SK-N-SH treated with all-trans-retinoic acid at 6 μM for 48 hours (cell line): ENCODE results near the gene SLC35E1.
"Not testable (repeated sequence)": the region's sequence is repeated elsewhere in the genome, so short reads cannot be mapped to it uniquely, and the experiment has no call there.

Source experiments
- ATAC-seq: fragments of 200-7000 bp; cut with Tn5 transposase; 3 replicates; pipeline ENCODE4 v1.9.1; 2020; ENCODE audit warnings: mild to moderate bottlenecking, moderate library complexity
- ARNTL ChIP-seq: fragments of 450-650 bp; formaldehyde crosslinking; IDR thresholded peaks from 2 replicates; pipeline ENCODE4 v1.5.0; 2020; ENCODE audit warnings: low read depth, mild to moderate bottlenecking, moderate library complexity, borderline replicate concordance
- BACH2 ChIP-seq: fragments of 250-450 bp; sonication (Bioruptor Pico); IDR thresholded peaks from 2 replicates; pipeline ENCODE4 v1.9.0; 2021; ENCODE audit warnings: mild to moderate bottlenecking, borderline replicate concordance
- CREB5 ChIP-seq: fragments of 250-450 bp; sonication (Bioruptor Pico); IDR thresholded peaks from 2 replicates; pipeline ENCODE4 v1.5.1; 2020; ENCODE audit warnings: low read depth, mild to moderate bottlenecking, moderate library complexity
- CSDC2 ChIP-seq: fragments of 250-450 bp; sonication (Bioruptor Pico); IDR thresholded peaks from 2 replicates; pipeline ENCODE4 v1.5.0; 2020; ENCODE audit warnings: mild to moderate bottlenecking, moderate library complexity
- CSRNP3 ChIP-seq: fragments of 250-450 bp; sonication (Bioruptor Pico); IDR thresholded peaks from 2 replicates; pipeline ENCODE4 v1.5.1; 2021; ENCODE audit warnings: mild to moderate bottlenecking, moderate library complexity
- ESRRG ChIP-seq: fragments of 250-450 bp; sonication (Bioruptor Pico); IDR thresholded peaks from 2 replicates; pipeline ENCODE4 v1.6.1; 2021; ENCODE audit warnings: mild to moderate bottlenecking
- GLIS3 ChIP-seq: fragments of 250-450 bp; sonication (Bioruptor Pico); IDR thresholded peaks from 2 replicates; pipeline ENCODE4 v1.5.0; 2020; ENCODE audit warnings: mild to moderate bottlenecking, moderate library complexity
- ISL1 ChIP-seq: fragments of 250-450 bp; sonication (Bioruptor Pico); IDR thresholded peaks from 2 replicates; pipeline ENCODE4 v2.1.2; 2022; ENCODE audit warnings: mild to moderate bottlenecking, moderate library complexity
- OSR1 ChIP-seq: fragments of 250-450 bp; sonication (Bioruptor Pico); IDR thresholded peaks from 2 replicates; pipeline ENCODE4 v1.8.0; 2022; ENCODE audit warnings: moderate library complexity, mild to moderate bottlenecking, inconsistent platforms
- PATZ1 ChIP-seq: fragments of 250-450 bp; sonication (Bioruptor Pico); IDR thresholded peaks from 2 replicates; pipeline ENCODE4 v1.8.0; 2020; ENCODE audit warnings: mild to moderate bottlenecking, moderate library complexity, borderline replicate concordance
- POU6F1 ChIP-seq: fragments of 250-450 bp; sonication (Bioruptor Pico); IDR thresholded peaks from 2 replicates; pipeline ENCODE4 v1.8.0; 2021; ENCODE audit warnings: low read depth, mild to moderate bottlenecking, moderate library complexity, borderline replicate concordance
- PPARA ChIP-seq: fragments of 250-450 bp; sonication (Bioruptor Pico); IDR thresholded peaks from 2 replicates; pipeline ENCODE4 v1.5.0; 2020; ENCODE audit warnings: mild to moderate bottlenecking, borderline replicate concordance
- RARB ChIP-seq: fragments of 250-450 bp; sonication (Bioruptor Pico); IDR thresholded peaks from 2 replicates; pipeline ENCODE4 v1.8.0; 2021; ENCODE audit warnings: mild to moderate bottlenecking, moderate library complexity
- SNAI2 ChIP-seq: fragments of 250-450 bp; sonication (Bioruptor Pico); IDR thresholded peaks from 2 replicates; pipeline ENCODE4 v1.5.0; 2020; ENCODE audit warnings: mild to moderate bottlenecking, moderate library complexity
- TCF4 ChIP-seq: fragments of 250-450 bp; sonication (Bioruptor Pico); IDR thresholded peaks from 2 replicates; pipeline ENCODE4 v1.8.0; 2021; ENCODE audit warnings: mild to moderate bottlenecking, moderate library complexity, borderline replicate concordance
- TSHZ2 ChIP-seq: fragments of 250-450 bp; sonication (Bioruptor Pico); IDR thresholded peaks from 2 replicates; pipeline ENCODE4 v1.5.0; 2020; ENCODE audit warnings: mild to moderate bottlenecking, moderate library complexity
- ZC3H10 ChIP-seq: fragments of 250-450 bp; sonication (Bioruptor Pico); IDR thresholded peaks from 2 replicates; pipeline ENCODE4 v1.5.1; 2021; ENCODE audit warnings: mild to moderate bottlenecking, moderate library complexity
- ZFP3 ChIP-seq: fragments of 250-450 bp; sonication (Bioruptor Pico); IDR thresholded peaks from 2 replicates; pipeline ENCODE4 v1.5.0; 2020; ENCODE audit warnings: mild to moderate bottlenecking, moderate library complexity
- ZFP30 ChIP-seq: fragments of 450-650 bp; formaldehyde crosslinking; IDR thresholded peaks from 2 replicates; pipeline ENCODE4 v1.5.0; 2022; ENCODE audit warnings: mild to moderate bottlenecking, moderate library complexity
- ZNF565 ChIP-seq: fragments of 450-650 bp; formaldehyde crosslinking; conservative IDR thresholded peaks from 2 replicates; pipeline ENCODE4 v1.5.0; 2020; ENCODE audit warnings: low read depth, mild to moderate bottlenecking, moderate library complexity
- ZNF70 ChIP-seq: fragments of 450-650 bp; formaldehyde crosslinking; IDR thresholded peaks from 2 replicates; pipeline ENCODE4 v1.5.0; 2020; ENCODE audit warnings: mild to moderate bottlenecking, moderate library complexity
- ZNF8 ChIP-seq: fragments of 450-650 bp; formaldehyde crosslinking; IDR thresholded peaks from 2 replicates; pipeline ENCODE4 v1.5.0; 2020; ENCODE audit warnings: mild to moderate bottlenecking, moderate library complexity

The SLC35E1 gene

GRCh38 chr19:16548956-16549355 lies 23.3 kb downstream of the SLC35E1 start:
- ATAC-seq, result no peak
- TF ChIP-seq CSRNP3 (CRISPR knock-in tag) (no peak), ZNF8 (no peak), RARB (no peak), BACH2 (CRISPR knock-in tag) (no peak), ESRRG (CRISPR knock-in tag) (no peak), ARNTL (CRISPR knock-in tag) (no peak), PPARA (no peak), OSR1 (CRISPR knock-in tag) (no peak), GLIS3 (CRISPR knock-in tag) (no peak), CREB5 (CRISPR knock-in tag) (no peak), CSDC2 (CRISPR knock-in tag) (no peak), SNAI2 (CRISPR knock-in tag) (no peak), POU6F1 (CRISPR knock-in tag) (no peak), TCF4 (CRISPR knock-in tag) (no peak), ZFP3 (CRISPR knock-in tag) (no peak), ISL1 (CRISPR knock-in tag) (no peak), ZFP30 (CRISPR knock-in tag) (no peak), PATZ1 (CRISPR knock-in tag) (no peak), TSHZ2 (no peak), ZNF565 (CRISPR knock-in tag) (no peak)
- TF ChIP-seq, all 23 proteins: peak for 0

- ATAC-seq, result no peak
- TF ChIP-seq RARB, result no peak
- no peak for TF ChIP-seq ESRRG (CRISPR knock-in tag)
- no peak for TF ChIP-seq POU6F1 (CRISPR knock-in tag)
- no peak for TF ChIP-seq ARNTL (CRISPR knock-in tag)
- TF ChIP-seq ZNF565 (CRISPR knock-in tag), result no peak
- no peak for TF ChIP-seq CSDC2 (CRISPR knock-in tag)
- no peak for TF ChIP-seq CREB5 (CRISPR knock-in tag)
- TF ChIP-seq ZNF70 (CRISPR knock-in tag), result no peak
- TF ChIP-seq ZC3H10, result no peak
- no peak for TF ChIP-seq TCF4 (CRISPR knock-in tag)
- TF ChIP-seq ZFP3 (CRISPR knock-in tag), result no peak
- TF ChIP-seq PATZ1 (CRISPR knock-in tag), result no peak
- TF ChIP-seq ZFP30 (CRISPR knock-in tag), result no peak
- TF ChIP-seq PPARA, result no peak
Observed at GRCh38 chr19:16544473-16545231, 27.6 kb downstream of the SLC35E1 start.

GRCh38 chr19:16543734-16544133 lies 28.5 kb downstream of the SLC35E1 start:
- not testable (repeated sequence) for ATAC-seq
